B cell (primary cell): ENCODE data around the gene OPN5. TPM values are rescaled to one million over a fixed set of nuclear protein-coding genes. Genes with fewer than 3 reads are reported as not detected.

ENCODE experiments used
- ATAC-seq: fragments of 200-7000 bp; cut with Tn5 transposase; one replicate; pipeline ENCODE4 v1.10.0; 2021; ENCODE audit warnings: low read depth, mild to moderate bottlenecking, moderate number of reproducible peaks, moderate library complexity
- CTCF ChIA-PET: fragments of 350-600 bp; sonication (Branson Sonifier 250); formaldehyde crosslinking; loops from one replicate; lab custom pipeline; 2021; ENCODE audit warnings: antibody characterized with exemption, inconsistent platforms; lab: Charles Lee
- POLR2A ChIA-PET: fragments of 350-600 bp; sonication (Branson Sonifier 250); formaldehyde crosslinking; loops from one replicate; lab custom pipeline; 2021; ENCODE audit warnings: antibody characterized with exemption; lab: Charles Lee
- DNase-seq: peaks from one replicate; pipeline ENCODE4 v3.0.0; 2013
- H2AFZ ChIP-seq: 2 replicates; pipeline ENCODE4 v1.6.1; 2012; ENCODE audit warnings: mild to moderate bottlenecking, low read depth, low read length; ENCODE audit not compliant: insufficient read depth, poor library complexity, severe bottlenecking
- H3K27ac ChIP-seq, 2 donors: 1 replicate in 1 of 2; 2 replicates in 1 of 2; pipeline ENCODE4 v1.5.1; 2012 to 2013; ENCODE audit warnings: low read length in 2 of 2, mild to moderate bottlenecking in 2 of 2, moderate library complexity in 1 of 2
- H3K27me3 ChIP-seq, 4 experiments: fragments of 200-600 bp in 1 of 4; sonication (generic) in 1 of 4; replicated peaks in 1 of 4; 1 replicate in 2 of 4; 2 replicates in 2 of 4; pipeline versions ENCODE4 v1.6.1 to v1.7.0; 2013 to 2016; ENCODE audit warnings: low read length in 3 of 4, mild to moderate bottlenecking in 2 of 4, mixed read lengths in 1 of 4, moderate library complexity in 1 of 4; ENCODE audit not compliant: insufficient read depth in 4 of 4, control insufficient read depth in 3 of 4; ENCODE audit errors: control extremely low read depth in 1 of 4
- H3K36me3 ChIP-seq, 2 experiments: replicated peaks in 1 of 2; 1 replicate in 1 of 2; 2 replicates in 1 of 2; pipeline versions ENCODE4 v1.6.1 to v1.7.1; 2013; ENCODE audit warnings: low read length in 1 of 2; ENCODE audit not compliant: insufficient read depth in 2 of 2, control insufficient read depth in 1 of 2; ENCODE audit errors: control extremely low read depth in 1 of 2, extremely low read depth in 1 of 2
- H3K4me1 ChIP-seq, 2 donors: fragments of 200-600 bp in 1 of 2; sonication (generic) in 1 of 2; 1 replicate in 1 of 2; 2 replicates in 1 of 2; pipeline versions ENCODE4 v1.5.1 to v1.6.1; 2013 to 2017; ENCODE audit warnings: low read length in 2 of 2; ENCODE audit not compliant: control insufficient read depth in 2 of 2, insufficient read depth in 2 of 2
- H3K4me2 ChIP-seq: replicated peaks from 2 replicates; pipeline ENCODE3; 2012; ENCODE audit warnings: mild to moderate bottlenecking, low read depth, low read length; ENCODE audit not compliant: poor library complexity, severe bottlenecking
- H3K4me3 ChIP-seq, 5 experiments: fragments of 200-600 bp in 1 of 5; sonication (generic) in 1 of 5; 1 replicate in 3 of 5; 2 replicates in 2 of 5; pipeline versions ENCODE4 v1.5.1 to v1.7.0; 2011 to 2016; ENCODE audit warnings: low read length in 4 of 5, mild to moderate bottlenecking in 4 of 5, low read depth in 2 of 5, control low read depth in 1 of 5, moderate library complexity in 1 of 5; ENCODE audit not compliant: insufficient read depth in 1 of 5; ENCODE audit errors: control extremely low read depth in 1 of 5, extremely low read depth in 1 of 5
- H3K79me2 ChIP-seq: fragments of 200-600 bp; sonication (generic); one replicate; pipeline ENCODE4 v1.6.0; 2016; ENCODE audit warnings: low read length; ENCODE audit not compliant: control insufficient read depth, insufficient read depth
- H3K9ac ChIP-seq: fragments of 200-600 bp; sonication (generic); 2 replicates; pipeline ENCODE4 v1.6.1; 2017; ENCODE audit warnings: mild to moderate bottlenecking, low read length, moderate library complexity
- H3K9me3 ChIP-seq, 3 donors: one replicate each; pipeline versions ENCODE4 v1.6.1 to v1.7.1; 2013; ENCODE audit warnings: low read length in 2 of 3; ENCODE audit not compliant: control insufficient read depth in 2 of 3, insufficient read depth in 1 of 3; ENCODE audit errors: control extremely low read depth in 1 of 3
- H4K20me1 ChIP-seq: 2 replicates; pipeline ENCODE4 v1.6.0; 2012; ENCODE audit warnings: mild to moderate bottlenecking, low read length; ENCODE audit not compliant: insufficient read depth, control insufficient read depth, poor library complexity, severe bottlenecking
- H3K27ac Mint-ChIP-seq: one replicate; pipeline ENCODE4 v1.8.0; 2021; ENCODE audit warnings: mixed read lengths
- H3K27me3 Mint-ChIP-seq: one replicate; pipeline ENCODE4 v1.8.0; 2021; ENCODE audit warnings: mixed read lengths
- H3K4me1 Mint-ChIP-seq: one replicate; pipeline ENCODE4 v1.8.0; 2021; ENCODE audit warnings: mixed read lengths
- H3K4me3 Mint-ChIP-seq: one replicate; pipeline ENCODE4 v1.8.0; 2021; ENCODE audit warnings: mixed read lengths
- H3K9me3 Mint-ChIP-seq: one replicate; pipeline ENCODE4 v1.8.0; 2022; ENCODE audit warnings: mixed read lengths; ENCODE audit not compliant: insufficient read depth
- CTCF ChIP-seq: fragments of 200-600 bp; IDR thresholded peaks from one replicate; pipeline ENCODE4 v1.8.0; 2022; ENCODE audit warnings: antibody characterized with exemption, mild to moderate bottlenecking
- EZH2 ChIP-seq: IDR thresholded peaks from 2 replicates; pipeline ENCODE4 v1.6.1; 2012; ENCODE audit warnings: borderline replicate concordance, low read depth, mild to moderate bottlenecking, moderate library complexity, low read length; ENCODE audit not compliant: insufficient read depth, poor library complexity, severe bottlenecking
- WGBS: methylation state at CpG from one replicate; pipeline ENCODE4 v1.1.5; 2013; ENCODE audit warnings: missing lambda C conversion rate; ENCODE audit not compliant: insufficient coverage; 5-methylcytosine and 5-hydroxymethylcytosine counted together
- intact Hi-C: fragments of 100-400 bp; cut with micrococcal nuclease; formaldehyde crosslinking; loops from one replicate; pipeline ENCODE4 v1.10.0; 2022
- polyA plus RNA-seq: library from polyadenylated mRNA; depleted of rRNA; stranded (reverse); fragments of >200 nt; gene quantifications from 2 replicates; pipeline ENCODE4 v1.2.3, GENCODE V29; 2012
- total RNA-seq, 2 donors: library from RNA; stranded (reverse); fragments of 120-200 nt in 1 of 2; gene quantifications; 1 replicate in 1 of 2; 2 replicates in 1 of 2; pipeline versions ENCODE4 v1.2.3 to v1.2.4, GENCODE V29; 2013 to 2022

OPN5 gene
- total and polyA plus RNA-seq, 2 donors (not counting 1 experiment from before 2014, with no cell fraction given) = not detected

DNA sequence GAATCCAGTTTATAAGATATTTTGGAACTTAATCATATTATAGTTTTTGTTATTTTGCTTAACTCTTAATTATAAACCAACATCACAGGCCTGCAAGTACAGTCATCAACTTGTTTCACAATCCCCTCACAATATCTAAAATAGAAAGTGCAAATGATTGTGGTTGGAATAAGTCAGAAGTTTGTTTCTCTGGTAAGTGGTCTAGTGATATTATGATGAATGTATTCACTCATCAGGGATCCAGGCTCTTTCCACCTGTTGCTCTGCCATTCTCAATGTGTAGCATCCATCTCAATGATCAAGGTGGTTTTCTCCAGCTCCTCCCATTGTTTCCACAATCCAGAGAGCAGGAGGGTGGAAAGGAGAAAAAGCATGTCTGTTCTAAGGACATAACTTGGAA, 54.2 kb downstream of the OPN5 start:
- Histone ChIP-seq H3K9me3 (no peaks in the 10 kb centered on the region), H3K27me3 (no peaks in the 10 kb centered on the region), H3K4me2 (no peak overlapping the region), H3K79me2 (no peaks in the 10 kb centered on the region), H3K36me3 (no peaks in the 10 kb centered on the region), H2AFZ (no peak overlapping the region), H3K9ac (no peak overlapping the region), H3K27ac (no peak overlapping the region), H3K4me3 (no peak overlapping the region), H4K20me1 (no peaks in the 10 kb centered on the region), H3K4me1 (no peaks in the 10 kb centered on the region)
- Mint-ChIP-seq H3K4me1 (no peaks in the 10 kb centered on the region), H3K27ac (no peak overlapping the region), H3K9me3 (peaks cover 3% of the 10 kb centered on the region), H3K4me3 (no peak overlapping the region), H3K27me3 (peaks cover 5% of the 10 kb centered on the region)
- DNase-seq = no peak
- CTCF ChIA-PET = no interaction called here
- intact Hi-C loops = no loop called here
- no peak for ATAC-seq
- POLR2A ChIA-PET = no interaction called here
- no peak for TF ChIP-seq CTCF
- TF ChIP-seq EZH2 = no peak

DNA sequence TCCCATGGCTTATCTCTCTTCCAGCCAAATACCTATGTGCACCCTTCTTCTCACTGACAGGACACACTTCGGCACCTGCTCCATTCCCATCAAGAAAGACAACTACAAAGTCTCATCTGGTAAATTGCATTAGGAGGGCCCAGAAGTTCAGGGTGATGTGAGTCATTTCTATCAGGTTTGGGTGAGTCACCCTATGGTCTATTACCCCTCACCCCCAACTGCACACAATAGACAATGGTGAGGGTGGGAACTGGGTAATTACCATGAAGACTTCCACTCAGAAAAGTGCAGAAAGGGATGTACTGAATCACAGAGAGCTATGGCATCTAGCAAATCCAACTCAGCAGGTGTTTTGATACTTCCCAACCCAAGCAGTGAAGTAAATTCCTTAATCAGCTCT, 54.8 kb downstream of the OPN5 start:
- ChIA-PET POLR2A (no interaction called here), CTCF (no interaction called here)
- no peak overlapping the region for H3K9ac ChIP-seq
- ATAC-seq (no peak), DNase-seq (no peak)
- Mint-ChIP-seq H3K27ac (no peak overlapping the region), H3K27me3 (peaks cover 5% of the 10 kb centered on the region), H3K9me3 (peaks cover 3% of the 10 kb centered on the region), H3K4me3 (no peak overlapping the region), H3K4me1 (no peaks in the 10 kb centered on the region)
- H3K4me1 ChIP-seq = no peaks in the 10 kb centered on the region
- no peak overlapping the region for H3K27ac ChIP-seq
- no peaks in the 10 kb centered on the region for H3K79me2 ChIP-seq
- WGBS = no CpG with 5 or more reads among the region's 1 CpG
- H3K9me3 ChIP-seq = no peaks in the 10 kb centered on the region
- TF ChIP-seq EZH2 (no peak), CTCF (no peak)
- H4K20me1 ChIP-seq = no peaks in the 10 kb centered on the region
- no peak overlapping the region for H2AFZ ChIP-seq
- no peak overlapping the region for H3K4me3 ChIP-seq
- H3K27me3 ChIP-seq = no peaks in the 10 kb centered on the region
- intact Hi-C loops = no loop called here
- no peaks in the 10 kb centered on the region for H3K36me3 ChIP-seq
- no peak overlapping the region for H3K4me2 ChIP-seq
